Measurements from ENCODE around the gene CDC42. TPM values are rescaled to one million over a fixed set of nuclear protein-coding genes. Genes with fewer than 3 reads are reported as not detected.

CDC42 gene
- total and polyA plus RNA-seq, 10 of the 15 experiments (the other 5 are each of a cell fraction or from before 2014, with no cell fraction given) = 184 to 479 (median 326) TPM

GRCh38 chr1:22039594-22040285 is 12.8 kb upstream of the CDC42 start (continued):
- TF ChIP-seq, protein P1, sequence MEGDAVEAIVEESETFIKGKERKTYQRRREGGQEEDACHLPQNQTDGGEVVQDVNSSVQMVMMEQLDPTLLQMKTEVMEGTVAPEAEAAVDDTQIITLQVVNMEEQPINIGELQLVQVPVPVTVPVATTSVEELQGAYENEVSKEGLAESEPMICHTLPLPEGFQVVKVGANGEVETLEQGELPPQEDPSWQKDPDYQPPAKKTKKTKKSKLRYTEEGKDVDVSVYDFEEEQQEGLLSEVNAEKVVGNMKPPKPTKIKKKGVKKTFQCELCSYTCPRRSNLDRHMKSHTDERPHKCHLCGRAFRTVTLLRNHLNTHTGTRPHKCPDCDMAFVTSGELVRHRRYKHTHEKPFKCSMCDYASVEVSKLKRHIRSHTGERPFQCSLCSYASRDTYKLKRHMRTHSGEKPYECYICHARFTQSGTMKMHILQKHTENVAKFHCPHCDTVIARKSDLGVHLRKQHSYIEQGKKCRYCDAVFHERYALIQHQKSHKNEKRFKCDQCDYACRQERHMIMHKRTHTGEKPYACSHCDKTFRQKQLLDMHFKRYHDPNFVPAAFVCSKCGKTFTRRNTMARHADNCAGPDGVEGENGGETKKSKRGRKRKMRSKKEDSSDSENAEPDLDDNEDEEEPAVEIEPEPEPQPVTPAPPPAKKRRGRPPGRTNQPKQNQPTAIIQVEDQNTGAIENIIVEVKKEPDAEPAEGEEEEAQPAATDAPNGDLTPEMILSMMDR (IDR thresholded peaks at IDR 0.05 in 2 of 3, conservative IDR thresholded peaks at IDR 0.05 in 1 of 3; ENCODE audit: control insufficient read depth in 2 of 3, extremely low read depth in 1 of 3, insufficient read depth in 1 of 3, low read depth in 3 of 3, low read length in 3 of 3) = 0 out of 6 replicates have a peak, but pooled peaks of 2 of the 3 experiments have one; percentile 0 to 24
- TF ChIP-seq ZZZ3 (IDR thresholded peaks at IDR 0.05; ENCODE audit: control insufficient read depth, insufficient read length, low read depth) (no peak), IKZF1 (conservative IDR thresholded peaks at IDR 0.05) (no peak; the same call in none of the 2 replicates), CREB1 (IDR thresholded peaks at IDR 0.05; ENCODE audit: low read depth) (0 out of 2 replicates have a peak, but pooled peaks have one; percentile 40), GATAD2B (conservative IDR thresholded peaks at IDR 0.05; ENCODE audit: low read depth) (no peak), SMC3 (IDR thresholded peaks at IDR 0.05; ENCODE audit: borderline replicate concordance, low read length) (peak; percentile 7; the same call in 1 of the 2 replicates), MYB (IDR thresholded peaks at IDR 0.05; ENCODE audit: borderline replicate concordance, low read depth, low read length) (no peak), ASH2L (IDR thresholded peaks at IDR 0.05; ENCODE audit: borderline replicate concordance, low read depth) (peak; percentile 62; the same call in 1 of the 2 replicates), MXI1 (IDR thresholded peaks at IDR 0.05; ENCODE audit: low read depth, low read length) (0 out of 2 replicates have a peak, but pooled peaks have one; percentile 48), IRF5 (IDR thresholded peaks at IDR 0.05; ENCODE audit: borderline replicate concordance) (no peak), ZNF217 (IDR thresholded peaks at IDR 0.05) (no peak), NR2F1 (conservative IDR thresholded peaks at IDR 0.05) (peak; percentile 80), SP1 (IDR thresholded peaks at IDR 0.05; ENCODE audit: low read depth, low read length) (peak; percentile 80), CREM (IDR thresholded peaks at IDR 0.05; ENCODE audit: low read depth) (peak; percentile 42; the same call in 1 of the 2 replicates), SMARCA5 (IDR thresholded peaks at IDR 0.05) (peak; percentile 58; the same call in 1 of the 2 replicates), NFYA (IDR thresholded peaks at IDR 0.05; ENCODE audit: borderline replicate concordance, low read depth, low read length) (no peak), RUNX3 (IDR thresholded peaks at IDR 0.05; ENCODE audit: low read length) (peak; percentile 85), MAX (IDR thresholded peaks at IDR 0.05; ENCODE audit: low read depth, low read length) (no peak), FOS (IDR thresholded peaks at IDR 0.05; ENCODE audit: borderline replicate concordance, extremely low read depth, insufficient read length) (no peak), DPF2 (IDR thresholded peaks at IDR 0.05) (0 out of 2 replicates have a peak, but pooled peaks have one; percentile 37), NFYB (IDR thresholded peaks at IDR 0.05; ENCODE audit: insufficient read depth, low read depth, low read length) (0 out of 2 replicates have a peak, but pooled peaks have one; percentile 21), SRF (IDR thresholded peaks at IDR 0.05; ENCODE audit: low read depth in 2 of 2, low read length in 2 of 2) (peak; percentile 40 to 86), KLF5 (IDR thresholded peaks at IDR 0.05; ENCODE audit: partially characterized antibody) (no peak), BHLHE40 (IDR thresholded peaks at IDR 0.05; ENCODE audit: borderline replicate concordance in 1 of 2, low read depth in 2 of 2, low read length in 1 of 2) (no peak), SMAD5 (IDR thresholded peaks at IDR 0.05; ENCODE audit: low read depth) (peak; percentile 59; the same call in 1 of the 2 replicates)
- TF ChIP-seq, protein P2, sequence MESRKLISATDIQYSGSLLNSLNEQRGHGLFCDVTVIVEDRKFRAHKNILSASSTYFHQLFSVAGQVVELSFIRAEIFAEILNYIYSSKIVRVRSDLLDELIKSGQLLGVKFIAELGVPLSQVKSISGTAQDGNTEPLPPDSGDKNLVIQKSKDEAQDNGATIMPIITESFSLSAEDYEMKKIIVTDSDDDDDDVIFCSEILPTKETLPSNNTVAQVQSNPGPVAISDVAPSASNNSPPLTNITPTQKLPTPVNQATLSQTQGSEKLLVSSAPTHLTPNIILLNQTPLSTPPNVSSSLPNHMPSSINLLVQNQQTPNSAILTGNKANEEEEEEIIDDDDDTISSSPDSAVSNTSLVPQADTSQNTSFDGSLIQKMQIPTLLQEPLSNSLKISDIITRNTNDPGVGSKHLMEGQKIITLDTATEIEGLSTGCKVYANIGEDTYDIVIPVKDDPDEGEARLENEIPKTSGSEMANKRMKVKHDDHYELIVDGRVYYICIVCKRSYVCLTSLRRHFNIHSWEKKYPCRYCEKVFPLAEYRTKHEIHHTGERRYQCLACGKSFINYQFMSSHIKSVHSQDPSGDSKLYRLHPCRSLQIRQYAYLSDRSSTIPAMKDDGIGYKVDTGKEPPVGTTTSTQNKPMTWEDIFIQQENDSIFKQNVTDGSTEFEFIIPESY (IDR thresholded peaks at IDR 0.05) = no peak

Measured in GM12878 (cell line).